ENCODE results near the gene ITK.

The ITK gene

DNA sequence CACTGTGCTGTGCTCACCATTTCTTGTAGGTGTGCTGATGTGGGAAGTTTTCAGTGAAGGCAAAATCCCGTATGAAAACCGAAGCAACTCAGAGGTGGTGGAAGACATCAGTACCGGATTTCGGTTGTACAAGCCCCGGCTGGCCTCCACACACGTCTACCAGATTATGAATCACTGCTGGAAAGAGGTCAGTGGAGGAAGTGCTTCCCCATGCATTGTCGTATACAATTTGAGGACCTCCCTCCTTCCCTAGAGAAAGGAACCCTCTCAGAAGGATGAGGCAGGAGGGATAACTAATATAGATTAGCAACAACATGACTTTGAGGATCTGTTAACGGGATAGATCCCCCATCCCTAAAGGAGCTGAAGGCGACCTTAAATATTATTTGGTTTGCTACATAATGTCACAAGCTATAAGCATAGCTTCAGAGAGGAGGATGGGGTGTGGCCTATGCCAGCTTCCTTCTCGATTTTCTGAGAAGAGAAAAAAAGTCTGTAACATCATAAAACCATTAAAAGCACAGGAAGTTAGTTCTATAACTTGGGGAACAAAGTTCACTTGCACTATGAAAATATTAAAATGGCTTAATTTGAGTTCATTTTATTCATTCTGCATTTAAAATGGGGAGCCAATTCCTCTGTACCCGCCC, 68.3 kb downstream of the ITK start:
- H3K4me3 ChIP-seq (ENCODE audit: low read depth, low read length), result no peak overlapping the region
- no peak for DNase-seq (ENCODE audit: low read depth)
- no peak for TF ChIP-seq CTCF (IDR thresholded peaks at IDR 0.05; ENCODE audit: control insufficient read depth, extremely low read depth, insufficient read depth)

DNA sequence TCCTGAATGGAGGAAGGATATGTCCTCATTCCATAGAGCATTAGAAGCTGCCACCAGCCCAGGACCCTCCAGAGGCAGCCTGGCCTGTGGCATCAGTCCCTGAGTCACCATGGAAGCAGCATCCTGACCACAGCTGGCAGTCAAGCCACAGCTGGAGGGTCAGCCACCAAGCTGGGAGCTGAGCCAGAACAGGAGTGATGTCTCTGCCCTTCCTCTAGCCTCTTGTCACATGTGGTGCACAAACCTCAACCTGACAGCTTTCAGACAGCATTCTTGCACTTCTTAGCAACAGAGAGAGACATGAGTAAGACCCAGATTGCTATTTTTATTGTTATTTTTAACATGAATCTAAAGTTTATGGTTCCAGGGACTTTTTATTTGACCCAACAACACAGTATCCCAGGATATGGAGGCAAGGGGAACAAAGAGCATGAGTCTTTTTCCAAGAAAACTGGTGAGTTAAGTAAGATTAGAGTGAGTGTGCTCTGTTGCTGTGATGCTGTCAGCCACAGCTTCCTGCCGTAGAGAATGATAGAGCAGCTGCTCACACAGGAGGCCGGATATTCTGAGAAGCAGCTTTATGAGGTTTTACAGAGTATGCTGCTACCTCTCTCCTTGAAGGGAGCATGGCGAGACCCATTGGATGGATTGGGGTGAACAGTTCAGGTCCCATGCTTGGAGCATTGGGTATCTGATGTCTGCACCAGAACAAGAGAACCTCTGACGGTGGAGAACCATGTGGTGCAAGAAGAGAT, 72.2 kb downstream of the ITK start:
- DNase-seq (ENCODE audit: low read depth), result no peak
- H3K4me3 ChIP-seq (ENCODE audit: low read depth, low read length), result no peak overlapping the region

GRCh38 chr5:157253547-157253946, 72.9 kb downstream of the ITK start:
- peak; percentile 98 for TF ChIP-seq CTCF (IDR thresholded peaks at IDR 0.05; ENCODE audit: control insufficient read depth, extremely low read depth, insufficient read depth)
- no peak for DNase-seq (ENCODE audit: low read depth)
- no peak overlapping the region for H3K4me3 ChIP-seq (ENCODE audit: low read depth, low read length)

More for the DNA sequence above, 72.2 kb downstream of the ITK start:
- no peak for TF ChIP-seq CTCF (IDR thresholded peaks at IDR 0.05; ENCODE audit: control insufficient read depth, extremely low read depth, insufficient read depth)

GRCh38 chr5:157258450-157258849, 77.8 kb downstream of the ITK start:
- TF ChIP-seq CTCF (IDR thresholded peaks at IDR 0.05; ENCODE audit: control insufficient read depth, extremely low read depth, insufficient read depth), result no peak
- no peak for DNase-seq (ENCODE audit: low read depth)
- no peak overlapping the region for H3K4me3 ChIP-seq (ENCODE audit: low read depth, low read length)

DNA sequence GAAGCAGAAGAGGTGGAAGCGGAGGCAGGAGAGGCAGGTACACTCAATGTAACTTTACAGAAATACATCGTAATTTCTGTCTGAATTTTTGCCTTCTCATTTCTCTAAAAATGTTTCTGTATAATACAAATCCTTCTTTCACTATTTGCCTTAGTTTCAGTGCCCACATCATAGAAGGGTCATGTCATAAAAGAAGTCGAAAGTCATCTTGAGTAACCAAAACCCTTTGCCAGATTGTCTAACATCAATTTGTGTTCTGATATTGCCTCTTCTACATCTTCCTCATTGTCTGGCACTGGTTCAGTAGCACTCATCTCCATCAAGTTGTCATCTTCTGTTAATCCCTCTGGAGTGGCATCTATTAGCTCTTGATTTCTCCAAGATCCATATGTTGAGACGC, 79.1 kb downstream of the ITK start:
- no peak for TF ChIP-seq CTCF (IDR thresholded peaks at IDR 0.05; ENCODE audit: control insufficient read depth, extremely low read depth, insufficient read depth)
- DNase-seq (ENCODE audit: low read depth), result no peak
- no peak overlapping the region for H3K4me3 ChIP-seq (ENCODE audit: low read depth, low read length)

- no peak for TF ChIP-seq CTCF (IDR thresholded peaks at IDR 0.05; ENCODE audit: control insufficient read depth, extremely low read depth, insufficient read depth)
- H3K4me3 ChIP-seq (ENCODE audit: low read depth, low read length), result no peak overlapping the region
- no peak for DNase-seq (ENCODE audit: low read depth)
Measured at GRCh38 chr5:157263496-157264090, 83.0 kb downstream of the ITK start.
